ENCODE results near the gene UCK2. TPM values are rescaled to one million over a fixed set of nuclear protein-coding genes. Genes with fewer than 3 reads are reported as not detected.

The UCK2 gene
- total RNA-seq, 4 donors from 2014 or later: 20.9 to 30.4 (median 29.2) TPM

DNA sequence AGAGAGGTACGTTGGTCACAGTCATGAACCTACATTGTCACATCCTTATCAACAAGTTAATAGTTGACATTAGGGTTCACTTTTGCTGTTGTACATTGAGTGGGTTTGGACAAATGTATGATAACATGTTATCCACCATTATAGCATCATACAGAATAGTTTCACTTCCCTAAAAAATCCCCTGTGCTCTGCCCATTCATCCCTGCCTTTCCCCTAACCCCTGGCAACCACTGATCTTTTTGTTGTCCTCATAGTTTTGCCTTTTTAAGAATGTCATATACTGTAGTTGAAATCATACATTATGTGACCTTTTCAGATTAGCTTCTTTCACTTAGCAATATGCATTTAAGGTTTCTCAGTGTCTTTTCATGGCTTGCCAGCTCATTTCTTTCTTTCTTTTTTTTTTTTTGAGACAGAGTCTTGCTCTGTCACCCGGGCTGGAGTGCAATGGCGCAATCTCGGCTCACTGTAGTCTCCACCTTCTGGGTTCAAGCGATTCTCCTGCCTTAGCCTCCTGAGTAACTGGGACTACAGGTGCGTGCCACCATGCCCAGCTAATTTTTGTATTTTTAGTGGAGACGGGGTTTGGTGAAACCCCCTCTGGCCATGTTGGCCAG is 50.6 kb downstream of the UCK2 start:
- no peak overlapping the region for H3K27ac ChIP-seq
- TF ChIP-seq POLR2A (IDR thresholded peaks at IDR 0.05) (no peak), CTCF (IDR thresholded peaks at IDR 0.05) (no peak), POLR2AphosphoS5 (IDR thresholded peaks at IDR 0.05) (no peak), EP300 (IDR thresholded peaks at IDR 0.05) (no peak)
- ATAC-seq: no peak
- H3K36me3 ChIP-seq: no peaks in the 10 kb centered on the region
- H3K4me1 ChIP-seq: no peaks in the 10 kb centered on the region
- H3K9me3 ChIP-seq: peaks cover 0 to 6% (median 0%) of the 10 kb centered on the region in 3 donors
- no peak overlapping the region for H3K4me3 ChIP-seq
- no peaks in the 10 kb centered on the region for H3K27me3 ChIP-seq
- 92 to 100% methylated on average over 1 to 7 of the region's 7 CpGs for WGBS, 2 donors (ENCODE audit: low coverage in 1 of 2)

- Histone ChIP-seq H3K27ac (no peak overlapping the region), H3K27me3 (no peaks in the 10 kb centered on the region), H3K9me3 (peaks cover 0 to 6% (median 0%) of the 10 kb centered on the region in 3 donors), H3K36me3 (no peaks in the 10 kb centered on the region), H3K4me3 (no peak overlapping the region), H3K4me1 (peaks cover 0 to 6% (median 3%) of the 10 kb centered on the region in 3 donors)
- TF ChIP-seq EP300 (IDR thresholded peaks at IDR 0.05): no peak
- TF ChIP-seq POLR2A (IDR thresholded peaks at IDR 0.05): no peak
- no peak for TF ChIP-seq CTCF (IDR thresholded peaks at IDR 0.05)
- TF ChIP-seq POLR2AphosphoS5 (IDR thresholded peaks at IDR 0.05): no peak
- 87 to 90% methylated on average over 4 of the region's 4 CpGs for WGBS, 2 donors (ENCODE audit: low coverage in 1 of 2)
- no peak for ATAC-seq
Observed at GRCh38 chr1:165879946-165880345, 52.5 kb downstream of the UCK2 start.

- ATAC-seq: no peak
- Histone ChIP-seq H3K9me3 (peaks cover 0 to 6% (median 0%) of the 10 kb centered on the region in 3 donors), H3K4me1 (peaks cover 0 to 10% (median 3%) of the 10 kb centered on the region in 3 donors), H3K27me3 (no peaks in the 10 kb centered on the region), H3K36me3 (no peaks in the 10 kb centered on the region), H3K4me3 (no peak overlapping the region), H3K27ac (no peak overlapping the region)
- 93 to 97% methylated on average over 3 to 4 of the region's 5 CpGs for WGBS, 2 donors (ENCODE audit: low coverage in 1 of 2)
- no peak for TF ChIP-seq POLR2AphosphoS5 (IDR thresholded peaks at IDR 0.05)
- TF ChIP-seq CTCF (IDR thresholded peaks at IDR 0.05): no peak
- no peak for TF ChIP-seq EP300 (IDR thresholded peaks at IDR 0.05)
- no peak for TF ChIP-seq POLR2A (IDR thresholded peaks at IDR 0.05)
Observed at GRCh38 chr1:165880993-165881392, 53.6 kb downstream of the UCK2 start.

- peaks cover 0 to 4% (median 0%) of the 10 kb centered on the region in 3 donors for H3K9me3 ChIP-seq
- no peak overlapping the region for H3K27ac ChIP-seq
- H3K36me3 ChIP-seq: no peaks in the 10 kb centered on the region
- peaks cover 0 to 10% (median 3%) of the 10 kb centered on the region in 3 donors for H3K4me1 ChIP-seq
- no peak overlapping the region for H3K4me3 ChIP-seq
- TF ChIP-seq POLR2AphosphoS5 (IDR thresholded peaks at IDR 0.05): no peak
- TF ChIP-seq EP300 (IDR thresholded peaks at IDR 0.05): no peak
- TF ChIP-seq POLR2A (IDR thresholded peaks at IDR 0.05): no peak
- no peak for TF ChIP-seq CTCF (IDR thresholded peaks at IDR 0.05)
- ATAC-seq: no peak
- H3K27me3 ChIP-seq: no peaks in the 10 kb centered on the region
- WGBS, 2 donors (ENCODE audit: low coverage in 1 of 2): 83 to 94% methylated on average over 2 to 3 of the region's 3 CpGs
Observed at GRCh38 chr1:165882168-165882837, 54.9 kb downstream of the UCK2 start.

DNA sequence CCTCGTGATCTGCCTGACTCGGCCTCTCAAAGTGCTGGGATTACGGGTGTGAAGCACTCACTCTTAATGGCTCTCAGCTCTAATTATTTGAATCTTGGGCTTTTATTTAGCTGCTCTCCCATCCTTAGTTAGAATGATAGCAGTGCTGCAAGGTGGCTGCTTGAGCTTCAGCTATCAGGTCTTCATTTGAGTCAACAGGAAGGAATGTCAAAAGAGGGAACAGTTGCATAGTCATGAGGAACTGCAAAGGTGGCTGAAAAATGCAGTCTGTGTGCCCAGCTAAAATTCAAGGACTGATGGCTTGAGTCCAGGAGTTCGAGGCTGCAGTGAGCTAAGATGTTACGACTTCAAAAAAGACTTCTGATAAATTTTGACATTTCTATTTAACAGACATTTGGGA is 55.6 kb downstream of the UCK2 start:
- WGBS, 2 donors (ENCODE audit: low coverage in 1 of 2): 68 to 75% methylated on average over 2 of the region's 5 CpGs
- no peaks in the 10 kb centered on the region for H3K9me3 ChIP-seq
- no peak for TF ChIP-seq POLR2A (IDR thresholded peaks at IDR 0.05)
- no peak for TF ChIP-seq CTCF (IDR thresholded peaks at IDR 0.05)
- TF ChIP-seq POLR2AphosphoS5 (IDR thresholded peaks at IDR 0.05): no peak
- no peak for TF ChIP-seq EP300 (IDR thresholded peaks at IDR 0.05)
- H3K4me3 ChIP-seq: no peak overlapping the region
- H3K27ac ChIP-seq: no peak overlapping the region
- H3K27me3 ChIP-seq: no peaks in the 10 kb centered on the region
- H3K36me3 ChIP-seq: no peaks in the 10 kb centered on the region
- no peak for ATAC-seq
- peaks cover 0 to 10% (median 3%) of the 10 kb centered on the region in 3 donors for H3K4me1 ChIP-seq
